GM20431 (cell line): ENCODE results near the gene ZNF488.

Experiments used
- in situ Hi-C: fragments of 300-500 bp; cut with MseI, MboI; formaldehyde crosslinking; loops from one replicate; pipeline ENCODE4 v1.15.0; 2020; ENCODE audit warnings: low sequenced_read_pairs; ENCODE audit not compliant: unreplicated experiment

ZNF488 gene

GRCh38 chr10:47336387-47337134 lies 47.5 kb downstream of the ZNF488 start:
- in situ Hi-C loops: no loop called here

- in situ Hi-C loops: no loop called here
Measured at GRCh38 chr10:47335906-47336305, 48.2 kb downstream of the ZNF488 start.

DNA sequence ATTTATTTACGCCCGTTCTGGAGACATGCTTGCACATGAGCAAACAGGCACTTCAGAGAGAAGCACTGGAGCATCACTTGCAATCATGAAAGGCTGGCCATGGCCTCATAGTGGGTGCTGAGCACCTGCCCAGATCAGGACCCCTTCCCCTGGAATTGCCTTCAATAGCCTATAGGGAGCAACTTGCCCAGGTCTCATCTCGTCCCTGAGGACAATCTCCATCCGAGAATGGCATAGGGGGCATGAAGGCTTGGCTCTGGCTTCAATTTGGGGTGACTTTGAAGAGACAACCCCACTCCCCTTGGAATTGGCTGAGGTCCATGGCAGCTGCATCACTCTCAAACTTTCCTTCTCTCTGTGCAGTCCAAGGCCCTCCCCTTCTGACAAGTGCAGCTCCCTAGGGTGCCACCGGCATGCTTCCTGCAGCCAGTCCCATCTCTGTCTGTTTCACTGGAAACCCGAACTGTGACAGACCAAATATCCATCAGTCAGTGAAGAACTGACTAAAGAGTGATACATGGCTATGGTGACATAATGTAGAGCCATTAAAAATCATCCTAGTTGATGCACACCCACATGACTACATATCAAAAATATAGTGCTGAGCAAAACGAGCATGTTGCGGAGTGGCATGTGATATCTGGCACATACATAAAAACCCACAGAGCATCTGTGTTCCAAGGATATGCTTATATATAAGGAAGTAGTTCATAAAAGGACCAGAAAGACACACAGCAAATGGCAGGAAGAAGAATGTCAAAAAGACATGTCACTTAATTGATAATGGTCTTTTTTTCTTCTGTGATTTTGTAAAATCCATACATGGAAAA lies 49.4 kb downstream of the ZNF488 start:
- in situ Hi-C loops: no loop called here

DNA sequence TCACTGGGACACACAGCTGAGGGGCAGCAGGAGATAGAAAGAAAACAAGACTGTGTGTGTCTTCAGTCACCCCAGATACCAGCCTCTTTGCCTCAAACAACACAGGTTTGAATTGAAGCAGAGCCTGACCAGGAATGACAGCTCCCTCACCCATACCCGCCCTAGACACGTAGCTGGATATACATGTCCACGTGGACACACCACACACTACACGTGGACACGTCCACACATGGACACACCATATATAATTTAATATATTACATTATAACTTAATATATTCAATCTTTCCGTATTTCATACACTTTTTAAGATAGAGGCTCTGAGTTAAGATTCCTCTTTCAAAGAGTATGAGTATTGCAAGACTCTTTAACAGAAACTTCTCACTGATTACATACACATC lies 50.6 kb downstream of the ZNF488 start:
- in situ Hi-C loops: no loop called here

GRCh38 chr10:47332946-47333345 lies 51.1 kb downstream of the ZNF488 start:
- in situ Hi-C loops: no loop called here

GRCh38 chr10:47332371-47332770 lies 51.7 kb downstream of the ZNF488 start:
- in situ Hi-C loops: no loop called here

- in situ Hi-C loops: no loop called here
Measured at GRCh38 chr10:47331954-47332353, 52.1 kb downstream of the ZNF488 start.

- in situ Hi-C loops: no loop called here
Measured at GRCh38 chr10:47331491-47331890, 52.6 kb downstream of the ZNF488 start.

DNA sequence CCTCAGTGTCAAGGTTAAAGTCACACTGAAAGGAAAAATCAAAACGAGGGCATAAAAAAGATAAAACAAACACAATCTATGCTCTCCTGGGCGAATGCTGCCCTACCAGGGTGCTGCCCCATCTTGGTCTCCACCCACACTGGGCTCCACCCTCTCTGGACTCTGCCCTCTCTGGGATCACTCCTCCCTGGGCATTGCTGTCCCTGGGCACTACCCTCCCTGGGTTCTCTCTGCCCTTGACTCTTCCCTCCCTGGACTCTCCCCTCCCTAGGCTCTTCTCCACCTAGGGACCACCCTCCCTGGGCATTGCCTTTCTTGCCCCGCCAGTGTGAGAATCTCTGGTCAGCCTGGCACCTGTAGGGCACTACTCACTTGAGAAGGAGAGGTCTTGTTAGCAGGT lies 53.3 kb downstream of the ZNF488 start:
- in situ Hi-C loops: no loop called here

DNA sequence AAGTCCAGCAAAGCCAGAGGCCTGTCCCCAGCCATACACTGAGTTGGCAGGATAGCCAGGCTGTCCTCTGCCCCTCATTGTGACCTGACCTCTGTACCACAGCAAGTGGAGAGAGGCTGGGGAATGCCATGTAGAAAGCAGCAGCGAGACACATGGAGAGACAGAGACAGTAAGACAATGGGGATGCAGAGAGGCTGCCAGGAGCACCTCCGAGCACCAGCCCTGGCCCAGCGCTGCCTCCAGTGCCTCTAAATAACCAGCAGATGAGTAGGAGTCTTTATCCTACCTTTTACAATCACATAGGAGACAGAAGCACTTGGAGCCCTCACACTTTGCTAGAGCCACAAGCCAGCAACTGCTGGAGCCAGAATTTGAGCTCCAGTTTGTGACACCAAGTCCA lies 53.7 kb downstream of the ZNF488 start:
- in situ Hi-C loops: no loop called here

- in situ Hi-C loops: no loop called here
Measured at GRCh38 chr10:47329855-47330254, 54.2 kb downstream of the ZNF488 start.

GRCh38 chr10:47326927-47327330 lies 57.2 kb downstream of the ZNF488 start:
- in situ Hi-C loops: no loop called here

- in situ Hi-C loops: no loop called here
Measured at GRCh38 chr10:47326306-47326926, 57.7 kb downstream of the ZNF488 start.

DNA sequence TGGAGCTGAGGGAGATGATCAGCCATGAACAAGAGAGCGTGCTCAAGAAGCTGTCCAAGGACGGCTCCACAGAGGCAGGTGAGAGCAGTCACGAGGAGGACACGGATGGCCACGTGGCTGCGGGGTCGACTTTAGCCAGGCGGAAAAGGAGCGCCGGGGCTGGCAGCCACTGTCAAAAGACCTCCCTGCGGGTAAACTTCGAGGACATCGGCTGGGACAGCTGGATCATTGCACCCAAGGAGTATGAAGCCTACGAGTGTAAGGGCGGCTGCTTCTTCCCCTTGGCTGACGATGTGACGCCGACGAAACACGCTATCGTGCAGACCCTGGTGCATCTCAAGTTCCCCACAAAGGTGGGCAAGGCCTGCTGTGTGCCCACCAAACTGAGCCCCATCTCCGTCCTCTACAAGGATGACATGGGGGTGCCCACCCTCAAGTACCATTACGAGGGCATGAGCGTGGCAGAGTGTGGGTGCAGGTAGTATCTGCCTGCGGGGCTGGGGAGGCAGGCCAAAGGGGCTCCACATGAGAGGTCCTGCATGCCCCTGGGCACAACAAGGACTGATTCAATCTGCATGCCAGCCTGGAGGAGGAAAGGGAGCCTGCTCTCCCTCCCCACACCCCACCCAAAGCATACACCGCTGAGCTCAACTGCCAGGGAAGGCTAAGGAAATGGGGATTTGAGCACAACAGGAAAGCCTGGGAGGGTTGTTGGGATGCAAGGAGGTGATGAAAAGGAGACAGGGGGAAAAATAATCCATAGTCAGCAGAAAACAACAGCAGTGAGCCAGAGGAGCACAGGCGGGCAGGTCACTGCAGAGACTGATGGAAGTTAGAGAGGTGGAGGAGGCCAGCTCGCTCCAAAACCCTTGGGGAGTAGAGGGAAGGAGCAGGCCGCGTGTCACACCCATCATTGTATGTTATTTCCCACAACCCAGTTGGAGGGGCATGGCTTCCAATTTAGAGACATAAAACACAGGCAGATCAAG lies 58.5 kb downstream of the ZNF488 start:
- in situ Hi-C loops: no loop called here

GRCh38 chr10:47323636-47324296 lies 60.3 kb downstream of the ZNF488 start:
- in situ Hi-C loops: no loop called here

- in situ Hi-C loops: no loop called here
Measured at GRCh38 chr10:47323087-47323486, 61.0 kb downstream of the ZNF488 start.

GRCh38 chr10:47322300-47323061 lies 61.6 kb downstream of the ZNF488 start, which contains the start of gene GDF2:
Gene GDF2 (plus strand): TSS chr10:47322454. CDS start chr10:47322669, 215 bp downstream.
- in situ Hi-C loops: no loop called here

- in situ Hi-C loops: no loop called here
Measured at GRCh38 chr10:47321521-47322195, 62.4 kb downstream of the ZNF488 start.
